ENCODE results near the gene EDARADD.
A peak's percentile ranks its signal among the peaks of the same experiment; 100 is the strongest.
"Not testable (repeated sequence)": the region's sequence is repeated elsewhere in the genome, so short reads cannot be mapped to it uniquely, and the experiment has no call there.

Gene EDARADD

GRCh38 chr1:236457775-236458174, 63.7 kb downstream of the EDARADD start:
- Histone ChIP-seq H3K27me3 (replicated peaks in 2 of 5; ENCODE audit: control insufficient read depth in 4 of 5, insufficient read depth in 5 of 5, low read length in 4 of 5) (no peaks in the 10 kb centered on the region), H3K9me3 (ENCODE audit: control extremely low read depth in 1 of 5, control insufficient read depth in 4 of 5, insufficient read depth in 2 of 5, low read depth in 1 of 5, low read length in 4 of 5) (no peaks in the 10 kb centered on the region), H3K4me1 (ENCODE audit: control extremely low read depth in 1 of 4, control insufficient read depth in 4 of 4, insufficient read depth in 4 of 4, low read length in 3 of 4) (no peaks in the 10 kb centered on the region), H3K4me3 (ENCODE audit: control insufficient read depth in 1 of 7, extremely low read depth in 1 of 7, insufficient read depth in 4 of 7, low read depth in 2 of 7, low read length in 6 of 7) (no peak overlapping the region), H3K27ac (ENCODE audit: insufficient read depth in 1 of 2, low read depth in 1 of 2, low read length in 2 of 2, poor library complexity in 1 of 2, severe bottlenecking in 2 of 2) (no peak overlapping the region), H3K36me3 (ENCODE audit: control insufficient read depth in 4 of 4, insufficient read depth in 4 of 4, low read length in 3 of 4) (peaks cover 0 to 3% (median under 1%) of the 10 kb centered on the region in 4 experiments)
- 100% methylated on average over 2 of the region's 2 CpGs for WGBS (ENCODE audit: insufficient coverage)
- no peak for DNase-seq
- POLR2A ChIA-PET = no interaction called here
- CTCF ChIA-PET = no interaction called here

- Histone ChIP-seq H3K36me3 (ENCODE audit: control insufficient read depth in 4 of 4, insufficient read depth in 4 of 4, low read length in 3 of 4) (peaks cover 0 to 3% (median 1%) of the 10 kb centered on the region in 4 experiments), H3K9me3 (ENCODE audit: control extremely low read depth in 1 of 5, control insufficient read depth in 4 of 5, insufficient read depth in 2 of 5, low read depth in 1 of 5, low read length in 4 of 5) (no peaks in the 10 kb centered on the region), H3K27ac (ENCODE audit: insufficient read depth in 1 of 2, low read depth in 1 of 2, low read length in 2 of 2, poor library complexity in 1 of 2, severe bottlenecking in 2 of 2) (no peak overlapping the region), H3K4me3 (ENCODE audit: control insufficient read depth in 1 of 7, extremely low read depth in 1 of 7, insufficient read depth in 4 of 7, low read depth in 2 of 7, low read length in 6 of 7) (no peak overlapping the region), H3K4me1 (ENCODE audit: control extremely low read depth in 1 of 4, control insufficient read depth in 4 of 4, insufficient read depth in 4 of 4, low read length in 3 of 4) (no peaks in the 10 kb centered on the region), H3K27me3 (replicated peaks in 2 of 5; ENCODE audit: control insufficient read depth in 4 of 5, insufficient read depth in 5 of 5, low read length in 4 of 5) (no peaks in the 10 kb centered on the region)
- 100% methylated on average over 4 of the region's 4 CpGs for WGBS (ENCODE audit: insufficient coverage)
- DNase-seq = no peak
- CTCF ChIA-PET = no interaction called here
- POLR2A ChIA-PET = no interaction called here
Measured at GRCh38 chr1:236458996-236459395, 64.9 kb downstream of the EDARADD start.

GRCh38 chr1:236460103-236460502, 66.0 kb downstream of the EDARADD start:
- ChIA-PET CTCF (interaction anchor here (0.5 to 0.6 kb wide), 2 partner anchors 30 to 40 kb away, joined by 3 read pairs; no protein-coding TSS in a partner anchor), POLR2A (no interaction called here)
- Histone ChIP-seq H3K27ac (ENCODE audit: insufficient read depth in 1 of 2, low read depth in 1 of 2, low read length in 2 of 2, poor library complexity in 1 of 2, severe bottlenecking in 2 of 2) (no peak overlapping the region), H3K36me3 (ENCODE audit: control insufficient read depth in 4 of 4, insufficient read depth in 4 of 4, low read length in 3 of 4) (peaks cover 0 to 3% (median 1%) of the 10 kb centered on the region in 4 experiments), H3K4me3 (ENCODE audit: control insufficient read depth in 1 of 7, extremely low read depth in 1 of 7, insufficient read depth in 4 of 7, low read depth in 2 of 7, low read length in 6 of 7) (no peak overlapping the region), H3K4me1 (ENCODE audit: control extremely low read depth in 1 of 4, control insufficient read depth in 4 of 4, insufficient read depth in 4 of 4, low read length in 3 of 4) (peaks cover 0 to under 1% (median 0%) of the 10 kb centered on the region in 4 experiments), H3K9me3 (ENCODE audit: control extremely low read depth in 1 of 5, control insufficient read depth in 4 of 5, insufficient read depth in 2 of 5, low read depth in 1 of 5, low read length in 4 of 5) (no peaks in the 10 kb centered on the region), H3K27me3 (replicated peaks in 2 of 5; ENCODE audit: control insufficient read depth in 4 of 5, insufficient read depth in 5 of 5, low read length in 4 of 5) (no peaks in the 10 kb centered on the region)
- WGBS (ENCODE audit: insufficient coverage) = no CpG with 5 or more reads among the region's 3 CpGs
- DNase-seq = no peak

GRCh38 chr1:236464197-236464596, 70.1 kb downstream of the EDARADD start:
- H3K4me1 ChIP-seq (ENCODE audit: control extremely low read depth in 1 of 4, control insufficient read depth in 4 of 4, insufficient read depth in 4 of 4, low read length in 3 of 4); H3K4me3 ChIP-seq (ENCODE audit: control insufficient read depth in 1 of 7, extremely low read depth in 1 of 7, insufficient read depth in 4 of 7, low read depth in 2 of 7, low read length in 6 of 7); POLR2A ChIA-PET; CTCF ChIA-PET; H3K27ac ChIP-seq (ENCODE audit: insufficient read depth in 1 of 2, low read depth in 1 of 2, low read length in 2 of 2, poor library complexity in 1 of 2, severe bottlenecking in 2 of 2); H3K27me3 ChIP-seq (replicated peaks in 2 of 5; ENCODE audit: control insufficient read depth in 4 of 5, insufficient read depth in 5 of 5, low read length in 4 of 5); H3K36me3 ChIP-seq (ENCODE audit: control insufficient read depth in 4 of 4, insufficient read depth in 4 of 4, low read length in 3 of 4); DNase-seq; H3K9me3 ChIP-seq (ENCODE audit: control extremely low read depth in 1 of 5, control insufficient read depth in 4 of 5, insufficient read depth in 2 of 5, low read depth in 1 of 5, low read length in 4 of 5): not testable (repeated sequence)
- WGBS (ENCODE audit: insufficient coverage) = 100% methylated on average over 7 of the region's 9 CpGs

GRCh38 chr1:236465231-236465958, 71.3 kb downstream of the EDARADD start:
- CTCF ChIA-PET = interaction anchor here (2.0 kb wide), 1 partner anchor 361 kb away, joined by 7 read pairs; no protein-coding TSS in a partner anchor
- H3K27me3 ChIP-seq (replicated peaks in 2 of 5; ENCODE audit: control insufficient read depth in 4 of 5, insufficient read depth in 5 of 5, low read length in 4 of 5) = no peaks in the 10 kb centered on the region
- WGBS (ENCODE audit: insufficient coverage) = 90% methylated on average over 6 of the region's 9 CpGs
- POLR2A ChIA-PET = no interaction called here
- H3K4me1 ChIP-seq (ENCODE audit: control extremely low read depth in 1 of 4, control insufficient read depth in 4 of 4, insufficient read depth in 4 of 4, low read length in 3 of 4) = peaks cover 0 to 7% (median 2%) of the 10 kb centered on the region in 4 experiments
- H3K9me3 ChIP-seq (ENCODE audit: control extremely low read depth in 1 of 5, control insufficient read depth in 4 of 5, insufficient read depth in 2 of 5, low read depth in 1 of 5, low read length in 4 of 5) = no peaks in the 10 kb centered on the region
- DNase-seq = no peak
- H3K27ac ChIP-seq (ENCODE audit: insufficient read depth in 1 of 2, low read depth in 1 of 2, low read length in 2 of 2, poor library complexity in 1 of 2, severe bottlenecking in 2 of 2) = no peak overlapping the region
- peaks cover 0 to 3% (median 1%) of the 10 kb centered on the region in 4 experiments for H3K36me3 ChIP-seq (ENCODE audit: control insufficient read depth in 4 of 4, insufficient read depth in 4 of 4, low read length in 3 of 4)
- no peak overlapping the region for H3K4me3 ChIP-seq (ENCODE audit: control insufficient read depth in 1 of 7, extremely low read depth in 1 of 7, insufficient read depth in 4 of 7, low read depth in 2 of 7, low read length in 6 of 7)

- ChIA-PET CTCF (interaction anchor here (2.0 kb wide), 1 partner anchor 361 kb away, joined by 7 read pairs; no protein-coding TSS in a partner anchor), POLR2A (interaction anchor here (1.1 kb wide), 1 partner anchor 216 kb away, joined by 5 read pairs; no protein-coding TSS in a partner anchor)
- 50% methylated on average over 2 of the region's 5 CpGs for WGBS (ENCODE audit: insufficient coverage)
- Histone ChIP-seq H3K4me1 (ENCODE audit: control extremely low read depth in 1 of 4, control insufficient read depth in 4 of 4, insufficient read depth in 4 of 4, low read length in 3 of 4) (peaks cover 0 to 7% (median 2%) of the 10 kb centered on the region in 4 experiments), H3K27ac (ENCODE audit: insufficient read depth in 1 of 2, low read depth in 1 of 2, low read length in 2 of 2, poor library complexity in 1 of 2, severe bottlenecking in 2 of 2) (no peak overlapping the region), H3K4me3 (ENCODE audit: control insufficient read depth in 1 of 7, extremely low read depth in 1 of 7, insufficient read depth in 4 of 7, low read depth in 2 of 7, low read length in 6 of 7) (no peak overlapping the region), H3K27me3 (replicated peaks in 2 of 5; ENCODE audit: control insufficient read depth in 4 of 5, insufficient read depth in 5 of 5, low read length in 4 of 5) (no peaks in the 10 kb centered on the region), H3K36me3 (ENCODE audit: control insufficient read depth in 4 of 4, insufficient read depth in 4 of 4, low read length in 3 of 4) (peaks cover 0 to 3% (median 1%) of the 10 kb centered on the region in 4 experiments), H3K9me3 (ENCODE audit: control extremely low read depth in 1 of 5, control insufficient read depth in 4 of 5, insufficient read depth in 2 of 5, low read depth in 1 of 5, low read length in 4 of 5) (no peaks in the 10 kb centered on the region)
- peak in 2 of 3 donors; percentile 44 to 58 for DNase-seq
Measured at GRCh38 chr1:236465959-236466303, 71.8 kb downstream of the EDARADD start.

GRCh38 chr1:236467327-236467641, 73.2 kb downstream of the EDARADD start:
- Histone ChIP-seq H3K4me1 (ENCODE audit: control extremely low read depth in 1 of 4, control insufficient read depth in 4 of 4, insufficient read depth in 4 of 4, low read length in 3 of 4) (peaks cover 0 to 7% (median 2%) of the 10 kb centered on the region in 4 experiments), H3K9me3 (ENCODE audit: control extremely low read depth in 1 of 5, control insufficient read depth in 4 of 5, insufficient read depth in 2 of 5, low read depth in 1 of 5, low read length in 4 of 5) (no peaks in the 10 kb centered on the region), H3K4me3 (ENCODE audit: control insufficient read depth in 1 of 7, extremely low read depth in 1 of 7, insufficient read depth in 4 of 7, low read depth in 2 of 7, low read length in 6 of 7) (no peak overlapping the region), H3K36me3 (ENCODE audit: control insufficient read depth in 4 of 4, insufficient read depth in 4 of 4, low read length in 3 of 4) (peaks cover 0 to 3% (median 1%) of the 10 kb centered on the region in 4 experiments), H3K27me3 (replicated peaks in 2 of 5; ENCODE audit: control insufficient read depth in 4 of 5, insufficient read depth in 5 of 5, low read length in 4 of 5) (no peaks in the 10 kb centered on the region), H3K27ac (ENCODE audit: insufficient read depth in 1 of 2, low read depth in 1 of 2, low read length in 2 of 2, poor library complexity in 1 of 2, severe bottlenecking in 2 of 2) (no peak overlapping the region)
- ChIA-PET POLR2A (interaction anchor here (0.6 kb wide), 1 partner anchor 77 kb away, joined by 3 read pairs; no protein-coding TSS in a partner anchor), CTCF (interaction anchor here (0.7 to 1.5 kb wide), 3 partner anchors 10 to 163 kb away, joined by 3 read pairs; no protein-coding TSS in a partner anchor)
- 100% methylated on average over 1 of the region's 5 CpGs for WGBS (ENCODE audit: insufficient coverage)
- DNase-seq = no peak

Measured in common myeloid progenitor, CD34-positive (primary cell).